NCI-H1092 (cell line): Measurements from ENCODE around the gene HEY2.
"Not testable (repeated sequence)": the region's sequence is repeated elsewhere in the genome, so short reads cannot be mapped to it uniquely, and the experiment has no call there.

Experiments used
- DNase-seq: peaks from one replicate; lab custom pipeline; 2025; lab: John Stamatoyannopoulos, UW

The HEY2 gene

DNA sequence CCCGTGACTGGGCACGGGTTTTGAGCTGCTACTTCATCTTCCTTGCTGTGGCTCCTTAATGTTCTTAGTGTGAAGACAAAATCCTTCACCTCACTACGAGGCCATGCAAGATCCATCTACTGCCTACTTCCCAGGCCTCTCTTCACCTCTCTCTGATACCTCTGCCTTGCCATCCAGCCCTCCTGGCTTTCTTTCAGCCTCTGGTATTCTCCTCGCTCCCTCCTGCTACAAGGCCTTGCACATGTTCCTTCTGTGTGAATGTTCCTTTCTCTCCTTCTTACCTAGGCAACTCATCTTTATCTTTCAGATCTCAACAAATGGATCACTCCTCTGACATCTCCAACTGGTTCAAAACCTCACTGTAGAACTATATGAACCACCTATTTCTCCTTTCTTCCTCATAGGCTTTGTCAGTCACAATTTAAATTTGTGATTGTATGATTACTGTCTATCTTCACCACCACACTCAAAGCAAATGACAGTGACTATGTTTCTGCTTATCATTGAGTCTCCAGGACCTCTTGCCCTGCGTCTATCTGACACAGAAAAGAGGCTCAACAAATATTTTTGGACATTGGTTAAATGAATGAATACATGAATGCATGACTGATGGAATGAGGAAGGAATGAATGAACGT lies 19.8 kb downstream of the HEY2 start:
- no peak for DNase-seq

DNA sequence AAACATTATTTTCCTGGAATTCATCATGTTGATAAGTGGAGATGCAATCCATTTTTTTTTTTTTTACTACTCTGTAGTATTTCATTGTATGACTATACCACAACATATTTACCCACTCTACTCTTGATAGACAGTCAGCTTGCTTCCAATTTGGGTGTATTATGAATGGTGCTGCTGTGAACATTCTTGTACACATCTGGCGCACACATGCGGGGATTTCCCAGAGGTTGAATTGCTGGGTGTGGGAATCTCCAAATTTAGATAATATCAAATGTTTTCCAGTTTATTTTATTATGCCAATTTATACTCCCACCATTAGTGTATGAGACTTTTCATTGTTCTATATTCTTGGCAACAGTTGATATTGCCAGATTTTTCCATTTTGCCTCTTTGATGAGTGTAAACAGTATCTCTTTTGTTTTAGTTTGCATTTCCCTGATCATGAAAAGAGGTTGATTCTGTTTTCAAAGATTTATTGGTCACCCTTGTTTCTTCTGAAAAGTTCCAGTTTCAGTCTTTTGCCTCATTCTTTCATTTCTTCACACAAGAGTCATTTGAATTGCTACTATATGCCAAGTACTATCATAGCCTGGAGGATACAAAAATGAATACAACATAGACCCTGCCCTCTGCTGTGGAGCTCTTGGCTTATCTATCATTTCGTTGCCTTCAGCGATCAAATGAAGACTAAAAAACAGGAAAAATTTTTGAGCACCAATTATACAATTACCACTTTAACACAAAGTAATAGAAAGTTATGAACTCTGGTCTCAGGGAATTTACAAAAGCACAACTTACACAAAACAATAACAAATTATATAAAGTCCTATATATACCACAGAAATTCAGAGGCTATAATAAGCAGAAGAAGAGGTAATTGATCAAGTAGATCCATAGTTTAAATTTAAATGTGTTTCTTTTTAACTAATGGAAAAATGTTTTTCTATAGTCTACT lies 24.2 kb downstream of the HEY2 start:
- no peak for DNase-seq

DNA sequence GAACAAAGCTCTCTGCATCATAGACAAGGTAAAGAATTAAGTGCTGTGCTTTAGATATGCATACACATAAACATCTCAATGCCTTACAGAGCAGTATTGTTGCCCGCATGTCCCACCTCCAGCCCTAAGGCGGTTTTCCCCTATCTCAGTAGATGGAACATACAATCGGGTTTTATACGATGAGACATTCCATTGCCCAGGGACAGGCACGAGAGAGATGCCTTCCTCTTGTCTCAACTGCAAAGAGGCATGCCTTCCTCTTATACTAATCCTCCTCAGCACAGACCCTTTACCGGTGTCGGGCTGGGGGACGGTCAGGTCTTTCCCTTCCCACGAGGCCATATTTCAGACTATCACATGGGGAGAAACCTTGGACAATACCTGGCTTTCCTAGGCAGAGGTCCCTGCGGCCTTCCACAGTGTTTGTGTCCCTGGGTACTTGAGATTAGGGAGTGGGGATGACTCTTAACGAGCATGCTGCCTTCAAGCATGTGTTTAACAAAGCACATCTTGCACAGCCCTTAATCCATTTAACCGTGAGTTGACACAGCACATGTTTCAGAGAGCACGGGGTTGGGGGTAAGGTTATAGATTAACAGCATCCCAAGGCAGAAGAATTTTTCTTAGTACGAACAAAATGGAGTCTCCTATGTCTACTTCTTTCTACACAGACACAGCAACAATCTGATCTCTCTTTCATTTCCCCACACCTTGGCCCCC lies 26.8 kb downstream of the HEY2 start:
- DNase-seq: not testable (repeated sequence)

DNA sequence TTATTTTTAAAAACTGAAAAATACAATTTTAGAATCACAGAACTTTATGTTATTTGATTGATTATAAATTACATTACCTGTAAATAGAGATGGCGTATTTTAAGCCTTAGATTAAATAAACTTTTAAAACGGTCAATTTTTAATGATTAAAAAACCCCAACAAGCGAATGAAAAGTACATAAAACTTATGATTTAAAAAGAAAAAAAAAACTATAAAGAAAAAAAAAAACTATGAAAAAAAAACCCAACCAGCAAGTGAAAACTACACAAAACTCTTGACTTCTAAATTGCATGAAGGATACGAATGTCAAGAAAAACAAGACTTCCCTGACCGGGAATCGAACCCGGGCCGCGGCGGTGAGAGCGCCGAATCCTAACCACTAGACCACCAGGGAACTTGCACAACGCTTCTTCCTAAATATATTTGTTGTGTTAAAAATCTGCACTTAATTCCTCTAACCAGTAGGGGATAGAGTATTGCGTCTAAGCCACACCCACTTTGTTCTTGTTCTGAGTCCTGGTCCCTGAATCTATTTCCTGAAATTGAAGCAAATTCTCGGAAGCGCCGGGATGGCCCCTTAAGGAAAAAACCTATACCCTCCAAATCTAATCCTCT lies 30.6 kb downstream of the HEY2 start:
- peak; percentile 84 for DNase-seq

DNA sequence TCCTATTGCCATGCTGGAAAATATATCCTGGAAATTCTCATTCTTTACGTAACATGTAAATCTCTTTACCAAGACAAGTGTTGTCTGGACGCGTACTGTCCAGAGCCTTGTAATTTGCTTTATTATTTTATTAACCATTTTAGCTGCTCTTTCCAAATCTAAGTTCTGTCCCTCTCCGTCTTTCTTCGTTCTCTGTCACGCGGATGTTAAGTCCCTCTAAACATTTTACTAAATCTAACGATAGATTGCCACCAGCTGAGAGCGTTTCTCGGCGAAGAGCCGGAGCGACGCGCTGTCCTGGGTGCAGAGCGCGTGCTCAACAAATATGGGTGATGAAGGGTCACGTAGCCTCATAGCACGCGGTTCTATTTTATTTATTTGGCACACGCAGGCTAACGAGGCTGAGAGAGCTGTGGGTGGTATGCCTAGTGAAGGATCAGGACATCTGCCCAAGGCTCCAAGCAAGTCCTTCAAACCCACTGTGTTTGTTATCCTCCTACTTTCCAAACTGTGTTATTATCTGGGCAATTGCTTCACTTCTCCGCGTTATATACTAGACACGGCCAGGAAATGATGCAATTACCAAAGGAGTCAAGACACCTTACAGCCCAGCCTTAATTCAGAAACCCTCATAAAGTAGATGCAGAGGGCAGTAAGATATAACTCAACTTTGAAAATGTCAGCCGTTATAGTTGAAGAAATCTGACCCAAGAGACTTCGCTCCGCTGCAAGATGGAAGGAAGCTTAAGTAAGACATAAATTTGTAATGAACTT lies 31.3 kb downstream of the HEY2 start:
- DNase-seq: peak; percentile 51

DNA sequence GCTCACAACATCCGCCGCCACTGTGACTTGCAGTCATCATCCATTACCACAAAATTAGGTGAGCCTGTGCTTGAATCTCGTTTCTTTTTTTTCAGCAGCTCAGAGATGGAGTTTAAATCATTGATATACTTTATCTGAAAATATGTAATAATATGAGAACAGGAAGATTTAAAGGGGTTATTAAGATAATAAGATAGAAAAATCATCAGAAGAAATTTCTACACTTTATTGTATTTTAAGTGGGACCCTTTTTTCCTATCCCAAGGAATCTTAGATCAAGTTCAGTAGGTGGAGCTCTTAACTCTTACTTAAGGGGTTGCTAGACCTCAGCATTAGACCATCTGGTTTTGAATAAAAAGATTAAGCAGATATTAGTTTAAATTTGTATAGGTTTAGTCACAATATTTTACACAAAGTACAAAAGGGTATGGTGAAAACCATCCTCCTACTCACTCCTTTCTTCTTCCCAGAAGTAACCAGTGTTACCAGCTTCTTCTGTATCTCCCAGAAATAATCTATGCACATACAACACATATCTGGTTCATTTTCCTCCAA lies 32.0 kb downstream of the HEY2 start:
- no peak for DNase-seq

DNA sequence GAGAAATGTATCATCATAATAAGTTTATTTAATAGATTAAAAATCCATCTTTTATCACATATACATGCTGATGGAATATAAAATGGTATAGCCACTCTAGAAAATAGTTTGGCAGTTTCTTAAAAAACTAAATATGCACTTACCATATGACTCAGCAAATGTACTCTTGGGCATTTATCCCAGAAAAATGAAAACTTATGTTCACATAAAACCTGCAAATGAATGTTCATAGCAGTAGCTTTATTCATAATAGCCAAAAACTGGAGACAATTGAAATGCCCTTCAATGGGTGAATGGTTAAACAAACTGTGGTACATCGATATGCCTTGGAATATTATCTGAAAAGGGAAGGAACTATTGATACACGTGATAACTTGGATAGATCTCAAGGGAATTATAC lies 34.9 kb downstream of the HEY2 start:
- no peak for DNase-seq

DNA sequence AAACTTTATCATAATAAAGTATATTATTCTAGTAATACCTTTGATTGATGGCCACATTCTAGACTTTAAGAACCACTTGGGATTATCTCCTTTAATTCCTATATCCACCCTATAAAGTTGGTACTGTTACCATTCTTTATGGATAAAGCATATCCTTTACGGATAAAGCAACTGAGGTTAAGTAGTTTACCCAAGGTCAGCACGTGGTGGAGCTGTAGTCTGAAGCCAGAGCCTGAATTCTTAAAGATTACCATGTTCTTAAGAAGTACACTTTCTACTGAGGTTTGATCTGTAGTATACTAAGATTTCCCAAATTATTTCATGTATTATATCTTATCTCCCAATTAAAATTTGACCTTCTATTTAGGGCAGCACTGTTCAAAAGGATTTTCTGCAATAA lies 38.4 kb downstream of the HEY2 start:
- DNase-seq: no peak

DNA sequence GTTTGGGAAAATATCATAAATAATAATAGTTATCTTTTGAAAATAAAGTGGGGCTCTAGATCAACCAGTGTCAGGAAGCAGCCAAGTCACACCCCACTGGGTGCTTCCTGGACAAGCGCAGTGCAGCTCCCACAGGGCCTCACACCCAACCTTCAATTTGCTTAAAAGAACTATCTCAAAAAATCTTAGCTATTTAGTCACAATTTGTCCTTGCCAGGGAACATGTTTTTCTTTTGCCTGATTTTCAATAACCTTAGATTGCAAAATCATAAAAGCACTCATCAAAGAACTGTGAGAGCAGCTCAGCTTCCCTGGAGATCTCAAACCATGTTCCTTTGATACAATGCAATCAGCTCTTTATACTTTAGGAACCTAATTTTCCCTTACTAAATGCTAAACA lies 39.7 kb downstream of the HEY2 start:
- no peak for DNase-seq

DNA sequence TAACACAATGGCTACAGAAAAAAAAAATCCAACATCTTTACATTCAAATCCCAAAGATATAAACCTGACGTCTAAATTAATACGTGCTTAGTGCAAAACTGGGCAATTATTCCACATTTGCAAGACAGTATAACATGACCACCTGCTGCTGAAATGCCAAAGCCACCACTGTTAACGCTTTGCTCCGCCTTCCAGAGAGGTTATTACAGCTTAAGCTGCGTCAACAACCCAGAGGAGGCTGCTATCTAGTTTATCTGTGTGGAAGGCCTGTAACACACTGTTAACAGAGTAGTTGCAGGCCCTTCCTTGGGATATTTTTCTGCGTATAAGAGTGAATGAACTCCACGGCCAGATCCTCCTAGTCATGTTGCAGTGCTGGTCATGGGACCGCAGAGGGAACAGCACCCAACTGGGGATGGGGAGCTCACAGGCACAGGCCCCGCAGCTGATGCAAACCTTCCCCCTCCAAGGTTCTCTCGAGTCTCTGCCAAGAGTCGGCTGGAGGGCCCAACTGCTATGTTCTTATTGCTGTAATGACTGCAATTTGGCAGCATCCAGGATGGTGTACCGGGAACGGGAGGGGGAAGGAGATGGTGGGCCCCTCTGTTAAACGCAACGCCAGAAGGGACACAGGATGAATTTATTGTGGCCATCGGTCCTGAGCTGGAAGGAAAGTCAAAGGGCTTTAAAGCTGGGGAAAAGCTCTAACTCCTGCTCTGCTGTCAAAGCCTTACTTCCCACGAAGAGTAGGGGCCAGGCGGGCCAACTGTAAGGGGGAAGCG lies 40.3 kb downstream of the HEY2 start:
- DNase-seq: peak; percentile 54

DNA sequence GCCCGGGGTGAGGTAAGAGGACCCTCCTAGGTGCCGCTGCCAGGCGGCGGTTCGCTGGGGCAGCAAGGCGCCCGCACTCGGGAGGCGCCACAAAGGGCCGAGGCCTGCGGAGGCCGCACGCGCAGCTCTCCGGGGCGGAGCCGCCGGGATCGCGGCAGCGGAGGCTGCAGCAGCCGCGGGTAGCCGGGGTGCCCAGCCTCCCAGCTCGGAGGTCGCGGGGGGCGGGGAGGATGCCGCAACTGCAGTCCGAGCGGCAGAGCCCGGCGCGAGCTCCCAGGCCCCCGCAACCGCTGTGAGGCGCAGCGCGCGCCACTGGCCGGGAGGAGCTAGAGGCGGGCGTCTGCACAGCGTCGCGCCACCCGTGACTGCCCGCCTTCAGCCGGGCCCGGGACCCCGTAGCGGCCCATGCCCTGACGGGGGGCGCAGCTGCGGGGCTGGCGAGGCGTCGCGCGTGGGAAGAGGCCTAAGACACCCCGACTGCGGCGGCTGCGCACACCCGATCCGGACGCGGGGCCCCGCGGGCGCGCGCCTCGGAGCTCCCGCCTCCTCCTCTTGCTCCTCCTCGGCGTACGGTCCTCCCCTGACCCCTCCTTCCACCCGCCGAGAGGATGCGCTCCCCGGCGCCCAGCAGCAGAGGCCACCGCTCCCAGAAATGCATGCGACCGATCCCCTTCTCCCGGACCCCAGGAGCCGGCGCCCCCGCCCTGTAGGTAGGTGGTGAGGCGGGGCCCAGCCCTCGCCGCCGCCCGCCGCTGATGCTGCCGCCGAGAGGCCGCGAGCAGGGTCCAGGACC lies 41.1 kb downstream of the HEY2 start, which contains the start of gene NCOA7:
Gene NCOA7, plus strand, starts transcription at position 603 of the 793 bp plus-strand sequence. CDS start 24,395 bp downstream, outside the sequence.
- DNase-seq: peak; percentile 42

DNA sequence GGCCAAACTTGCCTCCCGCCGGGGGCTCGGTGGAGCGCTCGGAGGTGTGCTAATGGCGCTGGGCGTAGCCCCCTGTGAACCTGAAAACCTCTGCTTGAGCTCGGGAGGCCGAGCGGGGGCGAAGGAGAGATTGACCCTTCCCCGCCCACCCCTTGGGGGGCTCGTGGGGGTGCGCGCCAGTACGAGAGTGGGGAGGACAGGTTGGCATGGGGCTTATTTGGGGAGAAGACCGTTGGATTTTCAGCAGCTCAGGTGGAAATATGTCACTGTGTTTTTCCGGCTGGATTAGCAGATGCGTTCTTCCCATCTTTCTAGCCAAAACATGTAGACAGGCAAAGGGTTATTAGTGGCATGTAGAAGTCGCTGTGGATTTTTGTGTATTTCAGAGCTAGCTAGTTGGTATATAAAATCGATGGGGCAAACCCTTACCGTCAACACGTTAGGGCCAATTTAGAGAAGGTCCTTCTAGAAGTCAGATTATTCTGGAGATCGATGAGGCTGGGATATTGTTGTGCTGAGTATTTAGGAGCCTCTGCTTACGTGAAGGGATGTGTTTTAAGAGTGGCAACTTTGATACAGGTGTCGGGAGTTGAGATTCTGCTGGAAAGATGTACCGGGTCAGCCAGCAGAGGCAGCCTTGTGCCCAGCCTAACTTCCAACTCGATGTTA lies 41.9 kb downstream of the HEY2 start:
- DNase-seq: no peak

DNA sequence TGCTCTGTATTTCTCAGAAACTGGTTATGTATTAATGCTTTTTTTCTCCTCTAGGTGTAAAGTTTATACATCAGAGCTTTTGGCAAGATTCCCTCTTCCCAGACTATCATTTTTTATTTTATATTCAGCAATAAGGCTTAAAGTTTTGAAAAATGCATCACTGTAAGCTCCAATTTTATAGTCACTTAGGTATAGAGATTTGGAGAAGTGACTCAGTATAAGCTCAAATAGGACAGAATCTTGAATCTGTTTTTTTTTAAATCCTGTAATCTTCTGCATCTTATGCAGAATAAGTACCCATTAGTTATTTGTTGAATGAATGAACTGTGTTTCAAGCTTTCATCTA lies 42.4 kb downstream of the HEY2 start:
- no peak for DNase-seq

DNA sequence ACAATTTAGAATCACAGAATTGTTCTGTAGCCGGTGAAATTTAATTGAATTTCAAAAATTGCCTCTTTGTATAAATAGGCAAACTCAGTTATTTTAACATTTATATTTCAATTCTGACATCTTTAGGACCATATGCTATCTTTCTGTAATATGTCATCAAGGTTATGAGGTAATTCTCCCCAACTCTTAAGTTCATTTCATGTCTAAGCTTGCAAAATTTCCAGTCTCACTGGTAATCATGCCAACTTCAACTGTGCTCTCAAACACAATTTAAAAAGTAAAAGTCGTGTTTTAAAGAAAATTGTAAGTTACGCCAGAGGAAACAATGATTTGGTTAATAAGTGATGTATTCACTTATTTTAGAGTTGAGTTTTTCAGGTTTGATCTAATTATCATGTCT lies 42.7 kb downstream of the HEY2 start:
- DNase-seq: no peak

DNA sequence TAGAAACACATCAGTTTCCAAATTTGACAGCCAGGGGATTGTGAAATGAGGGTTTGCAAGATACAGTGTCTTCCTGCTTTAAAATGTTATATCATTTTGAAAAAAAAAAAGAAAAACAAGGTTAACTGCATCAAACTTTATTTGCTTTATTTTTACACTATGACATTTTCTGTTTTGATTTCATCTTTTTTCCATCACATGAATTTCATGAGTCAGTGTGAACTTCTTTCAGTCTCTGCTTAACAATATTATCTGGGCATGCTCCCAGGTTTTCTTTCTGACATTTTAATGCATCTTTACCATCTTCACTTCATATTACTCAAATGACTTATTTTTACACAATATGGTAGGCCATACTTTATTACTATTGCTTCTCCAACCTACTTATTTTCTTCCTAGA lies 43.2 kb downstream of the HEY2 start:
- no peak for DNase-seq

DNA sequence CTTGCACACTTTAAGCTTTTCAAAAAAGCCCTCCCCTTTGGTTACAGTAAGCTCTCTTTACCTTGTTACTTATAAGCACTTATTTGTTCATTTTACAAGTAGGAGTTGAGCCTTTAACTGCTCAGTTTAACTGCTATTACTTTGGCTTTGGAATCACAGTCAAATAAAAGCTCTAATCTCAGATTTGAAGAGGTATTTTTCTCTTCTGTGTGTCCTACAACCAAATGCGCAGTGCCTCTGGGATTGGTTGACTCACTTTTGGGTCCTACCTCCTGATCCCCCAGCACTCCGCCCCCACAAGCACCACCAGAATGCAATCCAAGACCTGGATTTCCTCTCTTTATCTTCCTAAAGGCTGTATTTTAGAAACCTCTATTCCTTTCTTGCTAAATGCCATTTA lies 43.8 kb downstream of the HEY2 start:
- no peak for DNase-seq

DNA sequence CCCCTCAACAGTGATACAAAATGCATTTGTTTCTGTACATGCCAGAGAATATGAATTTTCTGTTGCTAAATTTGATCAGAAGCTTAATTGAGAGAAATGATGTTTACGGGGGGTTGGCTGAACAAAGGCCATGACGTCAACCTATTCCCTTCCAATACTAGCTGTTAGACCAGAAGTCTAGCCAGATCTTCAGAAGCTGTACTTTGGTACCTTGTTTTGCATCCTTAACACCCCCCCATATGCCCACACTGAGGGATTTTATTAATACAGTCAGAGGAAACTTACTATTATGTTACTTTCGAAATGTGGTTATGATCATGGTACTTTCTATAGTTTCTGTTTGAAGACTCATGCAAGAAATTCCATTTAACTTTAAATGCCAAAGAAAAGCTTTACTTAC lies 44.4 kb downstream of the HEY2 start:
- no peak for DNase-seq

DNA sequence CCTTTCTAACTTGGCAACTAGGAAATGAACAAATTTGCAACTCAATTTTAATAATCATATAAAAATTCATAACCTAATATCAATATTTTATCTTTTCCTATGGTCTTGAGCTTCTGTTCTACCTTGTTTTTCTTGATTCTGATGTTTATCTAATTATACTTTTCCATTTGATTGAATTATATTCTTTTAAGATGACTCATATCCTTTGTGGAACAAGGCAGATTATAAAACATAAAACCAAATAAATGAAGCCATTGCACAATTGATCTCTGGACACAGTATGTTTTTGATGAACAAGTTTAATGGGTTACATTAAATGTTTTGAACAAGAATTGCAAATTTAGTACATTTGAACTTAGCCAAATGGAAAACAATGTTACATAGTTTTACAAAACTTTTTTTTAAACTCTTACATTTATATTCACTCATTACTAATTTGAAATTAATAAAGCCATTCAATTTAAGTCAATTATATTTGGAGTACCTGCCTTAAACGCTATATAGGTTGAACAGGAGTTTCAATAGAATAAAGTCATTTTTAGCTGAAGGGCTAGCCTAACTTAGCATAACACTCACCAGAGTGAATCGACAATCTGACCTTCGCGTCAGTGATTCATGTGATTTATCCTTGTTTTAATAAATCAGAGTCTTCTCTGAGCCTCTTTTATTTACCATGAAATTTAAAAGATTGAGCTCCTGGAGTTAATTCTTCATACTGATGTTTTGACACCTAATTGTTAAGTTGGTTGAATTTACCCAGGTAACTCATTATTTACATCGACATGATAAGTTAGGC lies 45.1 kb downstream of the HEY2 start:
- no peak for DNase-seq
